AG20443 (cell line): ENCODE data around the gene CTBP1.
"Not testable (repeated sequence)": the region's sequence is repeated elsewhere in the genome, so short reads cannot be mapped to it uniquely, and the experiment has no call there.

Source experiments
- DNase-seq: peaks from one replicate; pipeline ENCODE4 v3.0.0; 2012; ENCODE audit warnings: low spot score, mixed read lengths

CTBP1 gene

DNA sequence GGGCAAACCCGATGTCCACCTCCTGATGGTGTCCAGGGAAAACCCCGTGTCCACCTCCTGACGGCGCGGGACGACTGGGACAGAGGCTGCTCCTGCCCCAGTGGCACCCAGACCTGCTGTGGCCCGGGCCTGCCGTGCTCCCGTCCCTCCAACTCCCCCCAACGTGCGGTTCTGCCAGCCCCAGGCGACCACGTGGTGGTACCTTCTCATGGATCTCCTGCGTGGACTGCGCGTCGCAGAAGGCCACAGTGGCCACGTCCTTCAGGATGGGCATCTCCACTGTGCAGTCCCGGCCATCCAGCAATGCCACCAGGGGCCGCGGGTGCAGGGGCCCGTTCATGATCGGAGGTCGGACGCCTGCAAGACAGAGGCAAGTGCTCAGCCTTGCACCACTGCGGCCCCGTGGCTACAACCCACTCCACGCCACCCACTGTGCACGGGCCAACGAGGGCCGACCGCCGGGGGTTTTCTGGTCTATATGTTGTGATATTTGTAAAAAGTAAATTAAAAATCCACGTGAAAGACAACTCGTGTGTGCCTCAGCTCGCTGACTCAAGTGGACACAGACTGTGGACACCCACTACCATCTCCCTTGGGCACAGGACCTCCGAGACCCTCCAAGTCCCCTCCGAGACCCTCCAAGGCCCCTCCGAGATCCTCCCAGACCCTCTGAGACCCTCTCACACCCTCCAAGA is 10.8 kb downstream of the CTBP1 start:
- no peak for DNase-seq

- DNase-seq: not testable (repeated sequence)
These were observed 11.7 kb downstream of the CTBP1 start for GRCh38 chr4:1237261-1237660.

DNA sequence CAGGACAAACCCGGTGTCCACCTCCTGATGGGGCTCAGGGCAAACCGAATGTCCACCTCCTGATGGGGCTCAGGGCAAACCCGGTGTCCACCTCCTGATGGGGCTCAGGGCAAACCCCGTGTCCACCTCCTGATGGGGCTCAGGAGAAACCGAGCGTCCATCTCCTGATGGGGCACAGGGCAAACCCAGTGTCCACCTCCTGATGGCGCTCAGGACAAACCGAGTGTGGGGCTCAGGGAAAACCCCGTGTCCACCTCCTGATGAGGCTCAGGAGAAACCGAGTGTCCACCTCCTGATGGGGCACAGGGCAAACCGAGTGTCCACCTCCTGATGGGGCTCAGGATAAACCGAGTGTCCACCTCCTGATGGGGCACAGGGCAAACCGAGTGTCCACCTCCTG is 12.1 kb downstream of the CTBP1 start:
- not testable (repeated sequence) for DNase-seq

- DNase-seq: no peak
These were observed 12.8 kb downstream of the CTBP1 start for GRCh38 chr4:1236103-1236641.

GRCh38 chr4:1235381-1236102 is 13.4 kb downstream of the CTBP1 start:
- DNase-seq: no peak

GRCh38 chr4:1234811-1235292 is 14.1 kb downstream of the CTBP1 start:
- DNase-seq: no peak

GRCh38 chr4:1234309-1234695 is 14.6 kb downstream of the CTBP1 start:
- peak; percentile 57 for DNase-seq

- DNase-seq: no peak
These were observed 15.2 kb downstream of the CTBP1 start for GRCh38 chr4:1233641-1234308.

GRCh38 chr4:1232661-1233621 is 16.0 kb downstream of the CTBP1 start:
- no peak for DNase-seq

- no peak for DNase-seq
These were observed 17.1 kb downstream of the CTBP1 start for GRCh38 chr4:1231637-1232360.

- DNase-seq: no peak
These were observed 17.8 kb downstream of the CTBP1 start for GRCh38 chr4:1230971-1231636.

DNA sequence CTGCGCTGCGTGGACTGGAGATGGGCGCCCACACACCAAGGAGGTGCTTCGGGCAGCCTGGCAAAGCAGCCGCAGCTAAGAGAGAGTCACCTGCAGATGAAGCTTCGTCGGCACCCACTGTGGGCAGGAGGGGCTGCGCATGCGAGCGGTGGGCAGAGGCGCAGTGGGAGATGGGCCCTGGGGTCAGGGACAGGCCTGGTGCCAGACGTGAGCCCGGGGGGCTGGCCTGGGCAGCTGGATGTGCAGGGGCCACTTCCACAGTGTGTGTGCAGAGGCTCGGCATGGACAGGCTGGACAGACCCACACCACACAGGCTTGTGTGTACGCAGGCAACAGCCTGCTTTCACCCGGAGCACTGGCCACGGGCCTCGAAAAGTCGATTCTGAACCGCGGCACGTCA is 18.6 kb downstream of the CTBP1 start:
- no peak for DNase-seq

DNA sequence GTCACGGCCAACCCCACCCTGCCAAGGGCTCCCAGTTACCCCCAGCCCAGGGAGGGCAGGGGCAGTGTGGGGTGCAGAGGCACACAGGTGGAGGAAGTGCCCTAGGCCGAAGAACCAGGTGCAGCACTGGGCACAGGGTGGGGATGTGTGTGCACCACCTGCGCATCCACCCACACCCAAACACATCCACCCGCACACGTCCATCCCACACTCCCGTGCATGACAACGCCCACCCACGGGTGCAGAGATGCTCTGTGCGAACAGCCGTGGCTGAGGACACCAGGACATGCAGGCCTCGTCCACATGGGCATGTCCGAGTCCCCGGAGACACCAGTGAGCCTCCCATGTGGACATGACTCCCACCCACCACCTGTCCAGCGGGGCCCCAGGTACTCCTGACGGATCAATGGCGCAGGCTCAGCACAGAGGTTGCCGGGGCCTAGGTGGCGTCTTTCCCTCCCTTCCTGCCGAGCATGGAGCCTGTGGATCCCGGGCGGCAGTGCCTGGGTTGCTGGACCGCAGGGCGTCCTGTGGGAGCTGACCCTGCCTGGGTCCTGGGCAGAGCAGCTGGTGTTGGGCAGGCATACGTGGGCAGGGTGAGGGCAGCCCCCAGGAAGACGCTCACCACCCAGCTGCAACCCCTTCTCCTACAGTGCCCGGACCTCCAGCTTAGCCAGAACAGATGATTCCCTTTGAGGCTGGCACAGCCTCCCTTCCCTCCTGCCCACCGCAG is 19.6 kb downstream of the CTBP1 start:
- DNase-seq: no peak

- no peak for DNase-seq
These were observed 21.1 kb downstream of the CTBP1 start for GRCh38 chr4:1227816-1228215.

GRCh38 chr4:1226598-1226997 is 22.3 kb downstream of the CTBP1 start:
- DNase-seq: no peak

DNA sequence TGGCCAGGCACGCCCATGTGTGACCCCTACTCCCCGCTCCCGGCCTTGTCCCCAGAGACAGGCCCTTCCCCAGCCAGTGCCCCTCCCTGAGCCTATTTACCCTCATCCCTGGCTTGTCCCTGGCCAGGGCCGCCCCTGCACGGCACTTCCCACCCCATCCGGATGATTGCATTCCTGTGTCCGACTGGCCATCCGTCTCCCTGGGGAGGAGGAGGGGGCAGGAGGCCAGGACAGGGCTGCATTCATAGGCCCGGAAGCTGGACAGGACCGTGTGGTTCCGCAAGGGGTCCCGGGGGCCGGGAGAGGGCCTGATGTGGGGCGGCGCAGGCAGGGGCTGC is 22.8 kb downstream of the CTBP1 start:
- no peak for DNase-seq

DNA sequence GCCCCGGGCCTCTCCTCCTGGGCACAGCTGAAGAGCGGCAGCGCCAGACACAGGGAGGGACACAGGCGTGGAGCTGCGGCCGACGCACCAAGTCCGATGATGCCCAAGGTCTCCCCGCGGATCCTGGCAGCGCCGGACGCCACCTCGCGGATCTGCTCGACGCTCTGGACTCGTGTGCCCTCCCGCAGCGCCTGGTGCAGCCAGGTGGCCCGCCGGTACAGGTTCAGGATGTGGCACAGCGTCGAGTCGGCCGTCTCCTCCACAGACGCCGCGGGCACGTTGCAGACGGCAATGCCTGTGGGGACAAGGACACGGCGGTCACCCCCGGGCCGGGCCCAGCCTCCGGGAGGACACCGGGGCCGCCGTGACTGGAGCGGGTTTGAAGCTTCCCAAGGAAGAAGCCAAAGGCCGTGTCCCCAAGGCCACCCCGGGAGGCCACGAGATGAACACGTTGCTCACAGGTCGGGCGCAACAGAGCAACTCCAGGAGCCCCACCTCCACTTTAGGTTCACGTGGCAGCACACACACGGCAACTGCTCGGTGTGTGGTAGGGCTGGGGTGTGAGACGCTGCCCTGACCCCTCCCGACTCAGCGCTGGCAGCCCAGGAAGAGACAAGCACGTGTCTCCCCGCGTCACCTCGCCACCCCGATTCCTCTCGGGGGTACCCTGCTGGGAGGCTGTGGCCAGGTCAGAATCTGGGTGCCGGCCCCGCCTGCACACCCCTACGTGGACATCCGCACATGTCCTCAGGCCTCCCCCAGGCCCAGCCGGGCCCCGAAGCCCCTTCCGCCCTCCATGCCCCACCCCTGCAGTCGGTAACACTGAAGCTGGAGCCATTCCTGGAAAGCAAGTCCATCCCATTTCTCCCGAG is 23.4 kb downstream of the CTBP1 start:
- DNase-seq: no peak
